HT1080 (cell line): ENCODE results near the gene DGCR8. TPM values are rescaled to one million over a fixed set of nuclear protein-coding genes. Genes with fewer than 3 reads are reported as not detected.

Experiments
- DNase-seq: peaks from one replicate; pipeline ENCODE4 v3.0.0-alpha.2; 2015; ENCODE audit warnings: low read depth
- total RNA-seq: library from RNA; depleted of rRNA; stranded (reverse); fragments of >200 nt; shearing (Covaris generic); gene quantifications from 2 replicates; pipeline ENCODE4 v1.2.3, GENCODE V29; 2014

The DGCR8 gene
- total RNA-seq, 1 experiment from 2014 or later = 25.9 TPM

GRCh38 chr22:20089226-20089976 is 9.4 kb downstream of the DGCR8 start:
- DNase-seq = no peak

- no peak for DNase-seq
These were observed 10.1 kb downstream of the DGCR8 start for GRCh38 chr22:20089977-20090729.

- DNase-seq = no peak
These were observed 10.7 kb downstream of the DGCR8 start for GRCh38 chr22:20090730-20091240.

GRCh38 chr22:20091690-20092476 is 11.8 kb downstream of the DGCR8 start:
- no peak for DNase-seq

- DNase-seq = no peak
These were observed 12.4 kb downstream of the DGCR8 start for GRCh38 chr22:20092477-20092854.

- DNase-seq = no peak
These were observed 13.6 kb downstream of the DGCR8 start for GRCh38 chr22:20093418-20094196.

- no peak for DNase-seq
These were observed 14.3 kb downstream of the DGCR8 start for GRCh38 chr22:20094197-20094807.

- DNase-seq = no peak
These were observed 15.5 kb downstream of the DGCR8 start for GRCh38 chr22:20095521-20095920.

GRCh38 chr22:20096574-20097420 is 16.8 kb downstream of the DGCR8 start:
- no peak for DNase-seq

- no peak for DNase-seq
These were observed 19.2 kb downstream of the DGCR8 start for GRCh38 chr22:20099099-20099711.

GRCh38 chr22:20101638-20102037 is 21.6 kb downstream of the DGCR8 start:
- no peak for DNase-seq

- DNase-seq = no peak
These were observed 22.3 kb downstream of the DGCR8 start for GRCh38 chr22:20102203-20102780.

GRCh38 chr22:20105456-20106204 is 25.6 kb downstream of the DGCR8 start:
- no peak for DNase-seq

- no peak for DNase-seq
These were observed 26.3 kb downstream of the DGCR8 start for GRCh38 chr22:20106205-20106848.

GRCh38 chr22:20106849-20107237 is 26.8 kb downstream of the DGCR8 start:
- DNase-seq = no peak

GRCh38 chr22:20107471-20107901 is 27.4 kb downstream of the DGCR8 start:
- no peak for DNase-seq

- no peak for DNase-seq
These were observed 28.1 kb downstream of the DGCR8 start for GRCh38 chr22:20107951-20108756.
